GM18519 (cell line): ENCODE data around the gene PITPNM1.
"Not testable (repeated sequence)": the region's sequence is repeated elsewhere in the genome, so short reads cannot be mapped to it uniquely, and the experiment has no call there.

Experiments
- ATAC-seq: cut with Tn5 transposase; IDR thresholded peaks from one replicate; pipeline ENCODE4 v1.9.1; 2021; ENCODE audit warnings: mild to moderate bottlenecking, moderate library complexity; ENCODE audit not compliant: unreplicated experiment, low FRiP score

PITPNM1 gene

DNA sequence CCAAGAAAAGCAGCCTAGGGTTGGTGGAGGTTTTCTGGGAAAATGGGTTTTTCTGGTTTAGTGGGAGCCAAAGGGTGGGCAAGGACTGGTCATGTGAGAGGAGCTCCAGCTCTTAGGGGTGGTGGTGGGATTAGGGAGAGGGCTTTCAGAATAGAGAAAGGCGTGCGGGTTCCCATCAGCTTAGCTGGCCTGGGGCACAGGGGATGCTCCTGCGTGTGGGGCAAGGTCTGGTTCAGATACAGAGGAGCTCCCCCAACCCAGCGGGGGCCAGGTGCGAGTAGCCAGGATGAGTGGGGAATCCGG is 36.8 kb downstream of the PITPNM1 start:
- no peak for ATAC-seq

GRCh38 chr11:67468056-67468455 is 37.1 kb downstream of the PITPNM1 start:
- ATAC-seq = no peak

GRCh38 chr11:67466962-67467771 is 38.0 kb downstream of the PITPNM1 start:
- no peak for ATAC-seq

DNA sequence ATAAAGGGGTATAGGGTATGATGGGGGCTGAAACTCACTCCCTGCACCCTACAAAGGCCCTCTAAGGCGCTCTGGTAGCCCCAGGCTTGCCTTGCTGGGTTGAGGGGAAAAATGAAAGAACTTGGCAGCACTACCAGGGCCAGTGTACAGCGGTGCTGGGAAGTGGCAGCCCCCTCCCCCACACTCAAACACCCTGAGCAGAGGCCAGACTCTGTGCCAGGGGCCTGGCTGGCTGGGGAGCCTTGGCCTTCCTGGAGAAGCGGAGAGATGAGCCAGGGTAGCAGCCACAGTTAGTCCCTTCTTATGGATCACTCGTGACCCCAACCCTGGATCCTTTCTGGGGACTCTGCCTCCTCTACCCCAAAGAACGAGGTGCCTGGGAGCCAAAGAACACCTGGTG is 38.8 kb downstream of the PITPNM1 start:
- ATAC-seq = no peak

DNA sequence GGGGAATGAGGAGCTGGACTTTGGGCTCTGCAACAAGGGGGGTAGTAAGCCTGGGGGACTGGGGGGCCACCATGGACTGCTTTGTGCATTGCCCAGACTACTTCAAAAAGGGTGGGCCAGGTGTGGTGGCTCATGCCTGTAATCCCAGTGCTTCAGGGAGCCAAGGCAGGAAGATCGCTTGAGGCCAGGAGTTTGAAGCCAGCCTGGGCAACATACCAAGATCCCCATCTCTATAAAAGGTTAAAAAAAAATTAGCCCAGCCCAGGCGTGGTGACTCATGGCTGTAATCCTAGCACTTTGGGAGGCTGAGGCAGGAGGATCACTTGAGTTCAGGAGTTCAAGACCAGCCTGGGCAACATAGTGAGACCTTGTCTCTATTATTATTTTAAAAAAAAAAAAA is 39.6 kb downstream of the PITPNM1 start:
- not testable (repeated sequence) for ATAC-seq

- ATAC-seq = no peak
Measured at GRCh38 chr11:67465189-67465510, 40.0 kb downstream of the PITPNM1 start.

GRCh38 chr11:67464411-67465188 is 40.6 kb downstream of the PITPNM1 start:
- no peak for ATAC-seq

- no peak for ATAC-seq
Measured at GRCh38 chr11:67463680-67464410, 41.3 kb downstream of the PITPNM1 start.

DNA sequence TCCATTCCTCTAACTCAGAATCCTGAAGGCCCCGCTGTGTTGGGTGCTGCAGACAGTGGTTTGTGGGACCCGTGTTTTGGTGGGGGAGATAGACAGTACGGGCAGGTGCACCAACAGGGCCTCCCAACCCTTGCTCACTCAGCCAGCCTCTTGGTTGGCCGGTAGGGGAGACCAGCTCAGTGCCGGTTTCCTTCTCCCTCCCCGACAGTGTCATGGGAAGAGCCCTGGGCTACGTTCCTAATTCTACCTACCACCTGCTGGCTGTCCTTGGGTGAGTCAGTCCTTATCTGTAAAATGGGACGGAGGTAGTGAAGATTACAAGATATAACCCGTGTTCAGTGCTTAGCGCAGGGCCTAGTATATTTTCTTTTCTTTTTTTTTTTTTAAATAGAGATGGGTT is 42.0 kb downstream of the PITPNM1 start:
- ATAC-seq = no peak

- no peak for ATAC-seq
Measured at GRCh38 chr11:67458266-67458665, 46.9 kb downstream of the PITPNM1 start.

DNA sequence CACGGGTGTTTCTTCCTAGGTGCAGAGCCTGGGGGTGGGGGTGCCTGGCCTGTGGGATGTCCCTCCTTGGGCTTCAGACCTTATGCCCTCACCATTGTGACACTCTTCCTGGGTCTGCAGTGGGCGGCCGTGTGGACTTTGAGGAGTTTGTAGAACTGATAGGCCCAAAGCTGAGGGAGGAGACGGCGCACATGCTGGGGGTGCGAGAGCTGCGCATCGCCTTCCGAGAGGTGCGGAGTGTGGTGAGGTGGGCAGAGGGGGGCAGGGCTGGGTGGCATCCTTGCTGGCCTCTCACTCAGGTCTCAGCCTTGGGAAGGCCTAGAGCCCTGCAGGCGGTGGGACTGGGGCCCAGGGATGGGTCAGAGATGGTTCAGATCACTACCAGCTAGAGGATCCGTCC is 47.7 kb downstream of the PITPNM1 start:
- ATAC-seq = no peak

GRCh38 chr11:67456068-67456705 is 49.0 kb downstream of the PITPNM1 start:
- ATAC-seq = no peak

DNA sequence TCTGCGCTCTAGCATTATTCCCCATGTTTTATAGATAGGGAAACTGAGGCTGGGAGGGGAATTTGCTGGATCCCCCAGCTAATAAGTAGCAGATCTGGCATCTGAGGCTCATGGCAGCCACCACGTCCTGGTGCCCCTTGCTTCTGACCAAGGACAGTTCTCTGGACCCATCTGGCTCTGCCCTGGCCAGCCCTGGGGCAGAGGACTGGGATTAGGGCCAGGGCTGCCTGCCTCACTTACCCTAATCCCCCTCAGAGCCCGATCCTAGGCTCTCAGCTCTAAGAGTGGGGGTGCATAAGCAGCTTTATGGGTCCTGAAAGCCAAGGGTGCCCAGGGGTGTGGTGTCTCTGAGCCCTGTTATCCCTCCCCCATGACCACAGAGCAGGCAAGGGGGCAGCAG is 50.1 kb downstream of the PITPNM1 start, which contains the start of gene CABP4:
CABP4 (plus strand) TSS at position 301 of the 400 bp plus-strand sequence; CDS start at position 371, 70 bp downstream.
- ATAC-seq = no peak

- no peak for ATAC-seq
Measured at GRCh38 chr11:67453816-67454732, 51.1 kb downstream of the PITPNM1 start.

GRCh38 chr11:67452141-67452952 is 52.8 kb downstream of the PITPNM1 start, which contains the start of gene GPR152:
TSS of gene GPR152 (minus strand) at chr11:67452729. CDS start at chr11:67452724, 5 bp downstream.
- ATAC-seq = no peak

DNA sequence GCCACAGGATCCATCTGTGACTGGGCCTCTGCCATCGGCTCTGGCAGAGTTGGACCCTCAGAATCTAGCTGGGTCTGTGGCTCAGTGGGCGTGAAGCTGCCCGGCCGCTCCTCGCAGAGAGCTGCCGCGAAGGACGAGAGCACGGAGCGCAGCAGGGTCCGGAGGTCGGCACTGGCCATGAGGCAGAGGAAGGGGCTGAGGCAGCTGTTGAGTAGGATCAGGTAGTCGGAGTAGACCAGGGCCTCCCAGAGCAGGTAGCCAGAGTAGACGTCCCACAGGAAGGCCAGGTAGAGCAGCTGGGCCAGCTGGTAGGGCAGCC is 53.5 kb downstream of the PITPNM1 start:
- ATAC-seq = no peak

- ATAC-seq = no peak
Measured at GRCh38 chr11:67450796-67451657, 54.1 kb downstream of the PITPNM1 start.
